GM19035 (cell line): ENCODE data around the gene NLGN2.

Experiments
- ATAC-seq: cut with Tn5 transposase; IDR thresholded peaks from one replicate; pipeline ENCODE4 v1.9.1; 2021; ENCODE audit not compliant: unreplicated experiment

Gene NLGN2

GRCh38 chr17:7391307-7391706 lies 16.3 kb upstream of the NLGN2 start:
- ATAC-seq = no peak

GRCh38 chr17:7392696-7393612 lies 14.7 kb upstream of the NLGN2 start:
- no peak for ATAC-seq

GRCh38 chr17:7393613-7394451 lies 13.8 kb upstream of the NLGN2 start:
- ATAC-seq = peak; percentile 44

GRCh38 chr17:7394452-7395191 lies 13.0 kb upstream of the NLGN2 start, which contains the start of gene PLSCR3:
Gene PLSCR3, minus strand, starts transcription at chr17:7394525. Its CDS starts 415 bp downstream, at chr17:7394110.
- ATAC-seq = peak; percentile 81

- ATAC-seq = no peak
These were observed 11.5 kb upstream of the NLGN2 start for GRCh38 chr17:7396147-7396546.

- ATAC-seq = no peak
These were observed 9.0 kb upstream of the NLGN2 start for GRCh38 chr17:7398612-7399011.

- no peak for ATAC-seq
These were observed 4.5 kb upstream of the NLGN2 start for GRCh38 chr17:7403043-7403726.

GRCh38 chr17:7403727-7403976 lies 4.0 kb upstream of the NLGN2 start:
- no peak for ATAC-seq

- ATAC-seq = peak; percentile 94
These were observed 3.5 kb upstream of the NLGN2 start, which contains the start of gene TMEM256 for GRCh38 chr17:7403977-7404736. Gene TMEM256, minus strand, starts transcription at chr17:7404097. Its CDS starts 13 bp downstream, at chr17:7404084.

GRCh38 chr17:7404737-7405349 lies 2.8 kb upstream of the NLGN2 start:
- ATAC-seq = peak; percentile 11

- ATAC-seq = no peak
These were observed 2.1 kb upstream of the NLGN2 start for GRCh38 chr17:7405350-7406234.

- ATAC-seq = no peak
These were observed 1.3 kb upstream of the NLGN2 start for GRCh38 chr17:7406235-7406825.

- ATAC-seq = no peak
These were observed 563 bp upstream of the NLGN2 start for GRCh38 chr17:7407082-7407481.

- no peak for ATAC-seq
These were observed 645 bp downstream of the NLGN2 start for GRCh38 chr17:7408252-7408727.

GRCh38 chr17:7408863-7409262 lies 1.2 kb downstream of the NLGN2 start:
- no peak for ATAC-seq

GRCh38 chr17:7409716-7410115 lies 2.1 kb downstream of the NLGN2 start:
- ATAC-seq = no peak

- ATAC-seq = no peak
These were observed 3.2 kb downstream of the NLGN2 start for GRCh38 chr17:7410634-7411426.
